Naive B cell (primary cell): ENCODE data around the gene VSIR. TPM values are rescaled to one million over a fixed set of nuclear protein-coding genes. Genes with fewer than 3 reads are reported as not detected.

Experiments
- ATAC-seq, 2 donors: fragments of 150-1000 bp; cut with Tn5 transposase; 2 replicates each; pipeline ENCODE4 v1.10.0; 2021; ENCODE audit warnings: low read depth in 2 of 2, mild to moderate bottlenecking in 2 of 2, moderate library complexity in 2 of 2
- DNase-seq: peaks from one replicate; pipeline ENCODE4 v3.0.0; 2022
- H3K27ac Mint-ChIP-seq, 6 donors: one replicate each; pipeline ENCODE4 v1.8.0; 2020 to 2022; ENCODE audit warnings: mild to moderate bottlenecking in 6 of 6, mixed read lengths in 6 of 6, moderate library complexity in 5 of 6, inconsistent platforms in 2 of 6
- H3K27me3 Mint-ChIP-seq, 3 donors: one replicate each; pipeline ENCODE4 v1.8.0; 2021 to 2022; ENCODE audit warnings: mixed read lengths in 3 of 3, mild to moderate bottlenecking in 1 of 3
- H3K36me3 Mint-ChIP-seq, 2 donors: one replicate each; pipeline ENCODE4 v1.8.0; 2020 to 2022; ENCODE audit warnings: mixed read lengths in 2 of 2, inconsistent platforms in 1 of 2, mild to moderate bottlenecking in 1 of 2
- H3K4me1 Mint-ChIP-seq, 3 donors: one replicate each; pipeline ENCODE4 v1.8.0; 2020 to 2022; ENCODE audit warnings: mixed read lengths in 3 of 3, inconsistent platforms in 1 of 3, mild to moderate bottlenecking in 1 of 3, moderate library complexity in 1 of 3
- H3K4me3 Mint-ChIP-seq, 8 donors: one replicate each; pipeline ENCODE4 v1.8.0; 2020 to 2022; ENCODE audit warnings: mild to moderate bottlenecking in 8 of 8, mixed read lengths in 8 of 8, moderate library complexity in 8 of 8, inconsistent platforms in 2 of 8
- H3K9me3 Mint-ChIP-seq, 7 donors: one replicate each; pipeline ENCODE4 v1.8.0; 2020 to 2022; ENCODE audit warnings: mixed read lengths in 7 of 7, mild to moderate bottlenecking in 5 of 7, inconsistent platforms in 2 of 7, moderate library complexity in 1 of 7
- polyA plus RNA-seq, 6 donors: library from polyadenylated mRNA; unstranded; fragments of 300-500 nt; fragmentation: Illumina TruSeq; gene quantifications; one replicate each; pipeline ENCODE4 v1.2.3, GENCODE V29; 2021; ENCODE audit warnings: low read depth in 6 of 6

The VSIR gene
- polyA plus RNA-seq, 6 donors from 2014 or later, result 59.8 to 84.3 (median 64.0) TPM

DNA sequence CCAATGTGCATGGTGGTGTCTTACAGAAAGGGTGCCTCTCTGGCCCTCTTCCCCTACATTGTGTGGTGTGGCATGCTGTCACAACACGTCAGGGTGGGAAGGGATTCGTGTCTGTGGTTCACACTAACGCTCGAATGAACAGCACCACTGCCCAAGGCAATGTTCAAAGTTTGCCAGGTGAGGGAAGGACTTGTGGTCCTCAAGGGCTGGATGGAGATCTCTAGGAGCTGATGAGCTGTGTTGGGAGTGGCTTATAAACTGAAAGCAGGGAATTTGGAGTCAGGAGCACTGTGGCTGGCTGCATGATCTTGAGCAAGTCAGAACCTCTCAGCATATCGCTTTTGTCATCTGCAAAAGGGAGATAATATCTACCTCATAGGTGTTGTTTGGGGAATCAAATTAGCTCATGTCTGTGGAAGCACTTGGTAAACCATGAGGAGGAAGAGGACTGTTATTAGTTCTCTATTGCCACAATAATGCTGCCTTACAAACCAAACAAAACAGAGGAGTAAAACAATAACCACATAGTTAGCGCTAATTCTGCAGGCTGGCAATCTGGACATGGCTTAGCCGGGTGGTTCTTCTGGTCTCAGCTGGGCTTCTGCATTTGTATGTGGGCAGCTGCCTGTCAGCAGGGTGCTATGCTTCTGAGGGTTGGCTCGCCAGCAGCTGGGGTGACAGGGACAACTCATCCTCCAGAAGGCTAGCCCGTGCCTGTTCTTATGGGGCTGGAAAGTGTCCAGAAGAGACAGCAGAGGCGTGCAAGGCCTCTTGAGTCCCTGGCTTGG is 30.8 kb downstream of the VSIR start:
- Mint-ChIP-seq H3K36me3 (no peaks in the 10 kb centered on the region), H3K27ac (no peak overlapping the region), H3K4me3 (no peak overlapping the region), H3K9me3 (no peaks in the 10 kb centered on the region), H3K27me3 (no peaks in the 10 kb centered on the region), H3K4me1 (peaks cover 61 to 72% (median 65%) of the 10 kb centered on the region in 3 donors)
- ATAC-seq (peak in 1 of 2 donors; percentile 41), DNase-seq (no peak)

GRCh38 chr10:71741671-71742070 is 31.6 kb downstream of the VSIR start:
- Mint-ChIP-seq H3K9me3 (peaks cover 0 to 2% (median 0%) of the 10 kb centered on the region in 7 donors), H3K27me3 (no peaks in the 10 kb centered on the region), H3K4me1 (peaks cover 58 to 72% (median 65%) of the 10 kb centered on the region in 3 donors), H3K27ac (no peak overlapping the region), H3K36me3 (no peaks in the 10 kb centered on the region), H3K4me3 (no peak overlapping the region)
- DNase-seq (no peak), ATAC-seq (no peak)

DNA sequence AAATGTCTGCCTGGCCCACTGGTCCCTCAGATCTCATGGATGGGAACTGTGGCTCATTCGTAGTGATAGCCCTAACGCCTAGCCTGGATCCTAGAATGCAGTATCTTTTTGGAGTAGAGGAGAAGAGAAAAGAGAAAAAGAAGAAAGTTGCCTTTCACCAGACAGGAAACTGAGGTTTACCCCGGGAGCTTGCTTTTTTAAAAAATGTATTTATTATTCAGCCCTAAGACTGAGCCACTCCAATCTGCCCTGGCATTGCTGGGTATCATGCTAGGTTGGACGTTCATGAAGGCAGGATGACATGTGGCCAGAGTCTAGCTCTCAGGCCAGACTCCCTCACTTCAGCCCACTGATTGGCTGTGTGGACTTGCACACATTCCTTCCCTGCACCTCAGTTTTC is 32.3 kb downstream of the VSIR start:
- no peak for DNase-seq
- no peaks in the 10 kb centered on the region for H3K36me3 Mint-ChIP-seq
- peak overlapping the region in 1 of 8 donors; percentile 50 for H3K4me3 Mint-ChIP-seq
- H3K27ac Mint-ChIP-seq, result peak overlapping the region in 1 of 6 donors; percentile 55
- peaks cover 59 to 72% (median 65%) of the 10 kb centered on the region in 3 donors for H3K4me1 Mint-ChIP-seq
- ATAC-seq, result no peak
- H3K27me3 Mint-ChIP-seq, result no peaks in the 10 kb centered on the region
- peaks cover 0 to 2% (median 0%) of the 10 kb centered on the region in 7 donors for H3K9me3 Mint-ChIP-seq

- ATAC-seq, result no peak
- Mint-ChIP-seq H3K9me3 (peaks cover 0 to 2% (median 0%) of the 10 kb centered on the region in 7 donors), H3K4me3 (peak overlapping the region in 1 of 8 donors; percentile 22), H3K4me1 (peaks cover 61 to 72% (median 65%) of the 10 kb centered on the region in 3 donors), H3K27ac (no peak overlapping the region), H3K36me3 (no peaks in the 10 kb centered on the region), H3K27me3 (no peaks in the 10 kb centered on the region)
- no peak for DNase-seq
Measured at GRCh38 chr10:71740069-71740653, 33.2 kb downstream of the VSIR start.

DNA sequence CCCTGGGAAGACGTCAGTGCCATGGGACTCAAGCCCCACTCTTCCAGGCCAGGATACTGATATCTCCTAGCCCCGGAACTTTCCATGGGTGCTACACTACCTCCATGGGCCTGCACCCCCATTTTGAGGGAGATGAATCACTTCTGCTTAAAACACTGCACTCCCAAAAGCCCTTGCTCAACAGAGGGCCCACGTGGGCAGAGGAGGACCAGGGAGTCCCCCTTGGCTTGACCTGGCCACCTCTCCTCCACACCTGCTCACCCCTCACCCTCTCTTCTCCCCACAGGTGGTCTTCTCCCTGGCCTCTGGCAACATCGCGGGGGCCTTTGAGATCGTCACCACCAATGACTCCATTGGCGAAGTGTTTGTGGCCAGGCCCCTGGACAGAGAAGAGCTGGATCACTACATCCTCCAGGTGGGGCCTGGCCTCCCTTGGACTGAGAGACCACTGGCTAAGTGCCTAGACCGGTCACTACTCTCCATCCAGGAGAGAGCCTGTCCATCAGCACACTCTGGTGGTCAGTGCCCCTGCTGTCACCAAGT is 33.9 kb downstream of the VSIR start:
- no peaks in the 10 kb centered on the region for H3K27me3 Mint-ChIP-seq
- peaks cover 64 to 75% (median 68%) of the 10 kb centered on the region in 3 donors for H3K4me1 Mint-ChIP-seq
- peaks cover 0 to 2% (median 0%) of the 10 kb centered on the region in 7 donors for H3K9me3 Mint-ChIP-seq
- DNase-seq (no peak), ATAC-seq (no peak)
- peak overlapping the region in 2 of 6 donors; percentile 57 to 80 for H3K27ac Mint-ChIP-seq
- H3K4me3 Mint-ChIP-seq, result no peak overlapping the region
- H3K36me3 Mint-ChIP-seq, result no peaks in the 10 kb centered on the region

GRCh38 chr10:71737834-71738197 is 35.5 kb downstream of the VSIR start:
- Mint-ChIP-seq H3K36me3 (no peaks in the 10 kb centered on the region), H3K9me3 (peaks cover 0 to 2% (median 0%) of the 10 kb centered on the region in 7 donors), H3K4me1 (peaks cover 72 to 84% (median 73%) of the 10 kb centered on the region in 3 donors), H3K27me3 (no peaks in the 10 kb centered on the region), H3K27ac (peak overlapping the region; percentile 78 to 97 (median 88)), H3K4me3 (peak overlapping the region in 2 of 8 donors; percentile 2 to 54)
- DNase-seq (no peak), ATAC-seq (no peak)

- ATAC-seq, result no peak
- Mint-ChIP-seq H3K9me3 (peaks cover 0 to 2% (median 0%) of the 10 kb centered on the region in 7 donors), H3K27ac (peak overlapping the region; percentile 50 to 94 (median 88))
Measured at GRCh38 chr10:71737001-71737833, 36.1 kb downstream of the VSIR start.

DNA sequence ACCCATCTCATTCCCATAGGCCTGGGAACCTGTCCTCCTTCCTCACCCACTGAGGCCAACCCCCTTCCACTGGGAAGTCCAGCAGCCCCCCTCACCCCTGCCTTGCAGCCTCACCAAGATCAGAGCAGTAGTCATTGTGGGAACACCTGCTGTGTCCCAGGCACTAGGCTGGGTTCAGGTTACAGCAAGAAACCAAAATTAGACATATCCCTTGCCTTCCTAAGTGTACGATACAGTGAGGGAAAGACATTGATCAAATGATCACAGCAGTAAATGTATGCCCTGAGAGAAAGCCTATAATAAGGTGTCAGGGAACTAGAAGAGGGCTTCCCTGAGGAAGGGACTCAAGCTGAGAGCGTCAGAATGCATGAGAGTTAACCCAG is 36.8 kb downstream of the VSIR start:
- peak overlapping the region in 4 of 8 donors; percentile 10 to 66 (median 62) for H3K4me3 Mint-ChIP-seq
- ATAC-seq (no peak), DNase-seq (no peak)
- H3K4me1 Mint-ChIP-seq, result peaks cover 64 to 78% (median 70%) of the 10 kb centered on the region in 3 donors
- H3K36me3 Mint-ChIP-seq, result no peaks in the 10 kb centered on the region
- H3K27me3 Mint-ChIP-seq, result no peaks in the 10 kb centered on the region
- H3K9me3 Mint-ChIP-seq, result peaks cover 0 to 2% (median 0%) of the 10 kb centered on the region in 7 donors
- H3K27ac Mint-ChIP-seq, result peak overlapping the region; percentile 72 to 94 (median 86)

More at GRCh38 chr10:71737001-71737833, 36.1 kb downstream of the VSIR start:
- H3K4me3 Mint-ChIP-seq, result peak overlapping the region in 1 of 8 donors; percentile 13
- DNase-seq, result no peak
- H3K4me1 Mint-ChIP-seq, result peaks cover 69 to 83% (median 74%) of the 10 kb centered on the region in 3 donors
- H3K27me3 Mint-ChIP-seq, result no peaks in the 10 kb centered on the region
- H3K36me3 Mint-ChIP-seq, result no peaks in the 10 kb centered on the region

DNA sequence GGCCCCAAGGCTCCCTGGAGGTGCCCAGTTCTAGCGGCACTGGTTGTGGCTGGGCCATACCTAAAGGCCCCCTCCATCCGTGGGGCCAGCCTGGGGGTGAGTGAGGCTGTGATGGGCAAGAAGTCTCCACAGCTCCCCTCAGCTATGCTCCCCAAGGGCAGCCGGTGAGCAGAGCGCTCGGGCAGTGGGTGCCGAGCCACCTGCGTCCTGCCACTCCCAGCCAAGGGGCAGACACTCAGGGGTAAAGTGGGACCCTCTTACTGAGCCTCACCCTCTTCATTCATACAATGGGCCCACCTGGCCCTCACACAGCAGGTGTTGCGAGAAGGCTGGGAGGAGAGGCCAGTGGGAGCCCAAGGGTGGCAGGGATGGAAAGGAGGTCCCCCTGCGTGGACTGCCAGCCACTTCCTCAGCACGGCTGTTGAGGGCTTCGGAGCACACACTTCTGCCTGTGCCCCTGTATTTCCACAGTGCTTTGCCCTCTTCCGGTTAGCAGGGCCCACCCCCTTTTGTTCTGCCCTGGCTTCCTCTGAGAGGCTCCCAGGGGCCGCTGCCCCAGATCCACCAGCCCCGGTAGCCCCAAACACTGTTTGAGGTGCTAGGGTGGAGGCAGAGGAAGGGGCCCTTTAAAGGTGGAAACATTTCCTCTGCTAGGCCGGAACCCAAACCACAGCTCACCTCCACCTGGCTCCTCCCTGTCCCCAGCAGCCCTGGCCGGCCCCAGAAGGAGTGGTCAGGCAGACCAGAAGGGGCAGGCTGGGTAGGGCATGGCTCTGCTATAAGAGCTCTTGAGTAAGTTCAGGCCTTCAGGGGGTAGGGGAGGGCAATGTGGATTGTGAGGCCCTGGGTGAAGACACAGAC is 37.4 kb downstream of the VSIR start:
- ATAC-seq, result peak; percentile 70 to 74
- Mint-ChIP-seq H3K27me3 (no peaks in the 10 kb centered on the region), H3K36me3 (no peaks in the 10 kb centered on the region), H3K4me3 (peak overlapping the region in 7 of 8 donors; percentile 10 to 78 (median 60)), H3K27ac (peak overlapping the region; percentile 74 to 94 (median 86)), H3K9me3 (peaks cover 0 to 2% (median 0%) of the 10 kb centered on the region in 7 donors), H3K4me1 (peaks cover 57 to 72% (median 63%) of the 10 kb centered on the region in 3 donors)
- no peak for DNase-seq

DNA sequence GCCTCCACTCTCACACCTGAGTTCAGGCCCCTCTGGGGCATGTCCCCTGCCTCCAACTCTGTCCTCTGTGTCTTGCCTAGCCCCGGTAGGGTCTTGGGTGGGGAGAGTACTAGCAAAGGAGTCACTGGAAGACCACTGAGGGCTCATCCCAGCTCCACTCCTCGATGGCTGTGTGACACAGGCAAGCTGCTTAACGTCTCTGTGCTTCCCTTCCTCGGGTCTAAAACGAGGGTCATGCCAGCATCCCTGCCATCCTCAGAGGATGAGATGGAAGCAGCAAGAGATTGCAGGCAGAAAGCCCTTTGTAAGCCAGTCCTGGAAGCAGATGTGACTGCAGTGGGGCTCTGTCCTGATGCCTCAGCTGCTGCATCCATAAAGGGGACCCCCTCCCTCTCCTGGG is 38.5 kb downstream of the VSIR start:
- ATAC-seq, result no peak

DNA sequence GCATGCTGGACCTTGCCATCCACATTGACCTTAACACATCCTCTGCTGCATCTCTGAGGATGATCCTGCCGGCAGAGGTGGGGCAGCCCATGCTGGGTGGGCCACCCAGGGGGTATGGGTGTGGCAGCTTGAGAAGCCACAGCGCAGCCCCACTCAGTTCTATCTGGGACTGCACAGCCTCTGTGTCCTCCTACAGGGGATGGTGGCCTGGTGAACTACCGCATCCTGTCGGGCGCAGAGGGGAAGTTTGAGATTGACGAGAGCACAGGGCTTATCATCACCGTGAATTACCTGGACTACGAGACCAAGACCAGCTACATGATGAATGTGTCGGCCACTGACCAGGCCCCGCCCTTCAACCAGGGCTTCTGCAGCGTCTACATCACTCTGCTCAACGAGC is 41.5 kb downstream of the VSIR start:
- no peaks in the 10 kb centered on the region for H3K9me3 Mint-ChIP-seq
- H3K4me3 Mint-ChIP-seq, result no peak overlapping the region
- DNase-seq (no peak), ATAC-seq (no peak)
- no peaks in the 10 kb centered on the region for H3K27me3 Mint-ChIP-seq
- no peak overlapping the region for H3K27ac Mint-ChIP-seq
- H3K36me3 Mint-ChIP-seq, result no peaks in the 10 kb centered on the region
- peaks cover 59 to 63% (median 60%) of the 10 kb centered on the region in 3 donors for H3K4me1 Mint-ChIP-seq

More for the DNA sequence above, 38.5 kb downstream of the VSIR start:
- Mint-ChIP-seq H3K4me1 (peaks cover 48 to 60% (median 53%) of the 10 kb centered on the region in 3 donors), H3K27me3 (no peaks in the 10 kb centered on the region), H3K4me3 (peak overlapping the region in 3 of 8 donors; percentile 47 to 78 (median 60)), H3K9me3 (peaks cover 0 to 2% (median 0%) of the 10 kb centered on the region in 7 donors), H3K27ac (peak overlapping the region in 5 of 6 donors; percentile 74 to 90 (median 83)), H3K36me3 (no peaks in the 10 kb centered on the region)
- DNase-seq, result no peak

- no peak for ATAC-seq
- DNase-seq, result no peak
- no peaks in the 10 kb centered on the region for H3K27me3 Mint-ChIP-seq
- H3K9me3 Mint-ChIP-seq, result no peaks in the 10 kb centered on the region
- peak overlapping the region in 3 of 6 donors; percentile 60 to 90 (median 73) for H3K27ac Mint-ChIP-seq
- peak overlapping the region in 5 of 8 donors; percentile 69 to 84 (median 79) for H3K4me3 Mint-ChIP-seq
- H3K4me1 Mint-ChIP-seq, result peaks cover 50 to 54% (median 50%) of the 10 kb centered on the region in 3 donors
- H3K36me3 Mint-ChIP-seq, result no peaks in the 10 kb centered on the region
Measured at GRCh38 chr10:71729161-71729636, 44.1 kb downstream of the VSIR start.
